ENCODE measurements around the gene SMAD7. TPM values are rescaled to one million over a fixed set of nuclear protein-coding genes. Genes with fewer than 3 reads are reported as not detected.

Gene SMAD7
- total RNA-seq, 4 donors from 2014 or later = 33.6 to 78.4 (median 47.2) TPM

- no peak for TF ChIP-seq CTCF (IDR thresholded peaks at IDR 0.05)
- DNase-seq (ENCODE audit: low spot score) (no peak), ATAC-seq (ENCODE audit: low FRiP score) (no peak)
Observed at GRCh38 chr18:48929212-48929612, 21.6 kb downstream of the SMAD7 start.

- no peak for TF ChIP-seq CTCF (IDR thresholded peaks at IDR 0.05)
- no peak for DNase-seq (ENCODE audit: low spot score)
- no peak for ATAC-seq (ENCODE audit: low FRiP score)
Observed at GRCh38 chr18:48928787-48929186, 22.0 kb downstream of the SMAD7 start.

- no peak for TF ChIP-seq CTCF (IDR thresholded peaks at IDR 0.05)
- DNase-seq (ENCODE audit: low spot score) = no peak
- no peak for ATAC-seq (ENCODE audit: low FRiP score)
Observed at GRCh38 chr18:48927286-48928080, 23.3 kb downstream of the SMAD7 start.

- DNase-seq (ENCODE audit: low spot score) = no peak
- no peak for ATAC-seq (ENCODE audit: low FRiP score)
- TF ChIP-seq CTCF (IDR thresholded peaks at IDR 0.05) = no peak
Observed at GRCh38 chr18:48926420-48926857, 24.3 kb downstream of the SMAD7 start.

GRCh38 chr18:48925491-48925780 lies 25.3 kb downstream of the SMAD7 start:
- ATAC-seq (ENCODE audit: low FRiP score) (no peak), DNase-seq (ENCODE audit: low spot score) (no peak)
- no peak for TF ChIP-seq CTCF (IDR thresholded peaks at IDR 0.05)

- TF ChIP-seq CTCF (IDR thresholded peaks at IDR 0.05) = no peak
- DNase-seq (ENCODE audit: low spot score) = no peak
- ATAC-seq (ENCODE audit: low FRiP score) = no peak
Observed at GRCh38 chr18:48924630-48925490, 25.9 kb downstream of the SMAD7 start.
